NOMO-1 (cell line): Measurements from ENCODE around the gene TRAF6.

Experiments
- DNase-seq, 2 experiments: peaks; one replicate each; lab custom pipeline; 2025; ENCODE audit not compliant: unreplicated experiment in 2 of 2; lab: John Stamatoyannopoulos, UW

TRAF6 gene

GRCh38 chr11:36460220-36460619, 49.9 kb downstream of the TRAF6 start:
- DNase-seq: no peak

GRCh38 chr11:36459046-36459445, 51.0 kb downstream of the TRAF6 start:
- no peak for DNase-seq

DNA sequence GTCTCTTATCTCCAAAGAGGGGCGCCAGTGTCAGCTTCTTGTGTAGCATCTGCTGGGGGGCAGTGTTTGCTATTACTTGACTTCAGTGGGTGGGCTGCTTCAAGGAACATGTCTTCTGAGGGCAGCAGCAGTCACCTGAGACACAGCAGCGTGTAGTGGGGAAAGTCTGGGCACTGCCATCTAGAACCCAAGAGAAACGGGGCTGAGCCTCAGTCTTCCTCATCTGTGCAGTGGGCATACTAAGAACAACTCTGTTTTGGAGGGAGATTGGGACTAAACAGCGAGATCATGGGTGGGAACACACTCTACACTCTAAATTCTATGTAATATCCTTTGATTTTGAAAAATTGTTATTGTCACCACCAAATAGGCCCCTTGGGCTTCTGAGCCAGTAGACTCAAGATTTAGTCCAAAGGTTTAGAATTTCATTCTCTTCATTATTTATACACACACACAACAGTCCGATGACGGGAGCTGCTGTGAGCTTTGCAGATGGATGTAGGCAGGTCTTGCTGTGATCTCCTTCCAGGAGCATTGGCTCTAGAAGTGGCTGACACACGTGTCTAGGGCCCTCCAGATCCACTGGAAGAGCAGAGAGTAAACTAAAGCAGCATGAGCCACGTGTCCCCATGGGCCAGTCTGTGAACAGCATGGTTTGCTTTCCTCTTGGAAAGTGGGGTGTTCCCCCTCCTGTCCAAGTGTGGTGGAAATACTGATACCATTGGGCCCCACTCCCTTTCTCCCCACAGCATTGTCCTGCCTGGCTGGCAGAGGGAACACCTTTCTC, 51.8 kb downstream of the TRAF6 start:
- DNase-seq: no peak

DNA sequence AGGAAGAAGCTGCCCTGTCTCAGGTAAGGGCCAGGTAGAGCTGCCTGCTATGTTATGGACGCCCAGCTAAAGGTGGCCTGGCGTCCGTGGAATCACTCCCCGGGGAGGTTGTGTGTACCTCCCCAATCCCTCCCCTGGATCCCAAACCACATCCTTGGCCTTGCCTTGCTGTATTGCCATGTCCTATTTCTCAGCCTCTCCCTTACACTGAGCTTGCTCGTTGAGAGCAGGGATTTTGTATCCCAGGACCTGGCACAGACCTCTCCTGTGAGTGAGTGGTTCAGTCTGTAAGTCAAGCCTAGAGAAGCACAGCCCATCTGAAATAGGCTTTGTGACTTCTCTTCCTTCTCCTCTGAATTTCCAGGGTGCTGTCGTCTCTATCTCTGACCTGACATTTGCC, 53.9 kb downstream of the TRAF6 start:
- DNase-seq: no peak

GRCh38 chr11:36455658-36456111, 54.4 kb downstream of the TRAF6 start:
- no peak for DNase-seq

- DNase-seq: no peak
Measured at GRCh38 chr11:36454941-36455631, 55.0 kb downstream of the TRAF6 start.

- no peak for DNase-seq
Measured at GRCh38 chr11:36454551-36454940, 55.5 kb downstream of the TRAF6 start.

GRCh38 chr11:36453678-36454077, 56.4 kb downstream of the TRAF6 start:
- peak; percentile 49 to 71 for DNase-seq

- DNase-seq: no peak
Measured at GRCh38 chr11:36452961-36453360, 57.1 kb downstream of the TRAF6 start.

GRCh38 chr11:36452236-36452940, 57.7 kb downstream of the TRAF6 start:
- DNase-seq: peak in 1 of 2 experiments; percentile 19

DNA sequence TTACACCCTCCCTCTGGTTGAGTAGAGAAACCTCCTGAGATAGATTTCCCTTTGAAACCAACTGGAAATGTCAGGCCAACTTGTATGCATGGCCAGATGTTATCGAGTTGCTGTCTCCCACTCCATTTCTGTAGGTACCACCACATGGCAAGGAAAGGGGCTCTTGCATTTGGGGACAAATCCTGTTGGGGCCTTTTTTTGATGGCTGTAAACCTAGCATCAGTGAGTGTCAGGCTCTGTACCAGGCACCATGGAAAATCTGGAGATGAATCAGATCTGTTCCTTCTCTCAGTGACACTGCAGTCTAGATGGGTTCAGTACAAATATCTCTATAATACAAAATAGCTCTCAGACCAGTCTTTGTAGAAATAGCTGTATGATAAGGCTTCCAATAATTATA, 58.4 kb downstream of the TRAF6 start:
- DNase-seq: no peak

GRCh38 chr11:36451045-36451444, 59.0 kb downstream of the TRAF6 start:
- no peak for DNase-seq

- peak in 1 of 2 experiments; percentile 26 for DNase-seq
Measured at GRCh38 chr11:36450110-36450572, 59.9 kb downstream of the TRAF6 start.

GRCh38 chr11:36449561-36450096, 60.4 kb downstream of the TRAF6 start:
- DNase-seq: no peak

- DNase-seq: no peak
Measured at GRCh38 chr11:36447947-36448346, 62.1 kb downstream of the TRAF6 start.

DNA sequence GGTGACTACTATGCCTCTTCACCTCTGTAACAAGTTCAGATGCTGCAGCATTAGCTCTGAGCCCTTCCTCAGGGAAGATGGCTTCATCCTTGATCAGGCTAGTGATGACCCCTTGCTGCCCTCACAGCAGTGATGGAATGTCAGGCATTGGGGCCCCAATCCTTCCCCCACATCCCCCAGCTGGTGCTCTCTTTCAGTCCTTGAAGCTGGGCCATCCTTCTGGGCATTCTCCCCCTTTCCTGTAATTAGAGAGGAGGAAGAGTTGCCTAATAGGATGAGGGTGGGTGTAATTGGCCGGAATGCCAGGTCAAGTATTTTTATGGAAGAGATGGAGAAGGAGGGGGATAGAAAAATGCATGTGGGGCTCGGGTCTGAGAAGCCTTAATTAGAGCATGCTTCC, 62.6 kb downstream of the TRAF6 start:
- no peak for DNase-seq

DNA sequence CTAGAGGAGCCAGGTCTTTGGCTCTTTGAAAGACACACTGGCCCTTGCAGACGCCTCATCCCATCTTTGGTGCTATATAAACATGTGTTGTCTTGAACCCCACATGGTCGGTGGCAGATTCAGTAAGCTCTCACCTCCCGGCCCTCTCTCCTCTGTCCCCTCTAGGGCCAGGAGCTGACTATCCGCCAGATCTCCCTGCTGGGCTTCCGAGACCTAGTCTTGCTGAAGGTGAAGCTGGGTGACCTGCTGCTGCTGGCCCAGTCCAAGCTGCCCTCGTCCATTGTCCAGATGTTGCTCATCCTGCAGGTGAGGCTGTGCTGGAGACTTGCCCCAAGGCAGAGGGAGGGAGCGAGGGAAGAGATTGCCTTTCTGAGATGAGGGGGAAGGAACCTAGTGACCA, 63.9 kb downstream of the TRAF6 start:
- DNase-seq: no peak

DNA sequence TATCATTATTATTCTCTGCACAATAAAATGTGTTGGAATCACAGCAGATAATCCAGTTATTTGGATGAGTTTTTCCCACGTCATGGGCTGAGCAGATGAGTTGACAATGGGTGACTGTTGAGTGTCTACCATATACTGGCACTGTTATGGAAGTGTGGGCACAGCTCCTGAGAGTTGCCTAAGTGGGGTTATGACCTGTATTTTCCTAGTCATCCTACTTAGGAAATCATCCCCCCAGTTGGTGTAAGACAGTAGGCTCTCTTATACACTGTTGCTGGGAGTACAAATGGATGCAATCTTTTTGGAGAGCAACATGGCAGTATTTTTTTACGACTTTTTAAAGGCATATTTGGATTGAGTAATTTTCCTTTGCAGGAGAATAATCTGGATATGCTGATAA, 66.4 kb downstream of the TRAF6 start:
- no peak for DNase-seq

DNA sequence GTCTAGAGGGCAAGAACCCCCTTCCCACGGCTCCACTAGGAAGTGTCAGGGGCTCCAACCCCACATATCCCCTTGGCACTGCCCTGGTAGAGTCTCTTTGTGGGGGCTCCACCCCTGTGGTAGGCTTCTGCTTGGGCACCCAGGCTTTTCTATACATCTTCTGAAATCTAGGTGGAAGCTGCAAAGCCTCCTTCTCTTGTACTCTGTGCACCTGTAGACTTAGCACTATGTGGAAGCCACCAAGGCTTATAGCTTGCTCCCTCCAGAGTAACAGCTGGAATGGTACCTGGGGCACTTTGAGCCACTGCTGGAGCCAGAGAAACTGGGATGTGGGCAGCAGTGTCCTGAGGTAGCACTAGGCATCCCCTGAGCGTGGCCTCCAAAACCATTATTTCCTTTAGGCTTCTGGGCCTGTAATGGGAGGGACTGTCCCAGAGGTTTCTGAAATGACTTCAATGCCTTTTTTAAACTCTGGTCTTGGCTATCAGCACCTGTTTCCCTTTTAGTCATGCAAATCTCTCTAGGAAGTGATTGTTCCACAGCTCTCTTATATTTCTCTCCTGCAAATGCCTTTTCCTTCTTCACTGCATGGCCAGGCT, 68.4 kb downstream of the TRAF6 start:
- DNase-seq: no peak

DNA sequence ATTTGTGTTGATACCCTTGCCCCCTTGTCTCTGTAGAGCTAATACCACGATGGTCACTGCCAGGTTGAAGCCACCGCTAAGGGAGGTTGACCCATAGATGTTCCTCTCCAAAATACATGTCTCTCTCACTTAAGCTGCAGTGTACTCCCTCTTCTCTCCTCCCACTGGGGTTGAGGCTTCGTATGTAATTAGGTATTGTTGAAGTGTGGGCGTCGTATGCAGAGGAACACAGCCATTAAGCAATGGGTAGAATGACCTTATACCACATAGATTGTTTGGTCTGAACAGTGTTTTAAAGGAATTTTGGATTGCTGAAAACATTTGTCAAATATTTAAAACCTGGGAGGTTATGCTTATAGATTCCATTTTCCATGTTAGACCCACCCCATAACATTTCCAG, 71.9 kb downstream of the TRAF6 start:
- DNase-seq: no peak

GRCh38 chr11:36437413-36437812, 72.7 kb downstream of the TRAF6 start:
- no peak for DNase-seq
